Measurements from ENCODE around the gene SP9. TPM values are rescaled to one million over a fixed set of nuclear protein-coding genes. Genes with fewer than 3 reads are reported as not detected.

SP9 gene
- polyA plus RNA-seq, 1 donor: not detected

DNA sequence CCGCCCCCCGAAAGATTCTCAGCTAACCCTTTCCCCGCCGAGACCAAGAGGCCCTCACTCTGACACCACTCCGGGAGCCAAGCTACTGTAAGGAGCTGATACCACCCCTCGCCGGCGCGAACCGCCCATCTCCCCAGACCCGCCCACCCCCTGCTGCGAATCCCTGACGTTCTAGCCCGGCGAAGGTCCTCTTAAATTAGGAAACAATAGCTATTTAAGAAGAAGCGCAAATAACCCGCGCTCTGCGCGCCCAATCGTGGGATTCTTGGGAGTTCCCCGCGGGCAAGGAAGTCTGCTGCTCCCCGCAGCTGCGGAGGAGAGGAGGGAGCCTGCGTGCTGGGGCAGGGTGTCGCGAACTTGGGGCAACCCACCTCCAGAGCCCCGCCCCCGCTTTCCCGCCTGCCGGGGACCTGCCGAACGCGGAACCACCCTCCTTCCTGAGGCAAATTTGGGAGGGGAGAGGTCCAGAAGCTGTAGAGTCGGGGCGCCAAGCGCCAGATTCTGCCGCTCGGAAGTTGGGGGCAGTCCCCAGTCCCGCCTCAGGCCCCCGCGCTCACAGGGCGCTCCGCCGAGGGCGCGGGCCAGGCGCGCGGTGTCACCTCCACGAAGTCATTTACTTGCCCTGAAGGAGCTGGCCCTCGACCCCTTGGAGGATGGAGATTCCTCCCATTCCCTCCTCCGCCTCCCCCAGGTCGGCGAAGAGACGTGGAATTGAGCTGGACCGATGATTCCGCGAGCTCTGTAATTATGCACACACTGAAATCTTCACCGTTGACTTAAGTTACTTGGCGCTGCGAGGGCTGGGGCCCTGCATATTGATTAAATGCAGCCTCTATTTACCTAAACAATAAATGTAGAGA, 8.4 kb upstream of the SP9 start:
- Histone ChIP-seq H3K27ac (ENCODE audit: low read length) (no peak overlapping the region), H3K27me3 (ENCODE audit: control insufficient read depth, insufficient read depth, low read length) (peaks cover 90% of the 10 kb centered on the region), H3K36me3 (ENCODE audit: control insufficient read depth, insufficient read depth, low read length) (no peaks in the 10 kb centered on the region), H3K4me3 (ENCODE audit: low read length) (peak overlapping the region; percentile 27), H3K9me3 (ENCODE audit: control insufficient read depth, low read depth, low read length) (peaks cover 12% of the 10 kb centered on the region), H3K4me1 (ENCODE audit: control insufficient read depth, insufficient read depth, low read length) (peaks cover 23% of the 10 kb centered on the region)
- DNase-seq: peak in 1 of 2 donors; percentile 20
- no CpG with 5 or more reads among the region's 63 CpGs for whole genome bisulfite sequencing (ENCODE audit: insufficient coverage, low lambda C conversion rate)

DNA sequence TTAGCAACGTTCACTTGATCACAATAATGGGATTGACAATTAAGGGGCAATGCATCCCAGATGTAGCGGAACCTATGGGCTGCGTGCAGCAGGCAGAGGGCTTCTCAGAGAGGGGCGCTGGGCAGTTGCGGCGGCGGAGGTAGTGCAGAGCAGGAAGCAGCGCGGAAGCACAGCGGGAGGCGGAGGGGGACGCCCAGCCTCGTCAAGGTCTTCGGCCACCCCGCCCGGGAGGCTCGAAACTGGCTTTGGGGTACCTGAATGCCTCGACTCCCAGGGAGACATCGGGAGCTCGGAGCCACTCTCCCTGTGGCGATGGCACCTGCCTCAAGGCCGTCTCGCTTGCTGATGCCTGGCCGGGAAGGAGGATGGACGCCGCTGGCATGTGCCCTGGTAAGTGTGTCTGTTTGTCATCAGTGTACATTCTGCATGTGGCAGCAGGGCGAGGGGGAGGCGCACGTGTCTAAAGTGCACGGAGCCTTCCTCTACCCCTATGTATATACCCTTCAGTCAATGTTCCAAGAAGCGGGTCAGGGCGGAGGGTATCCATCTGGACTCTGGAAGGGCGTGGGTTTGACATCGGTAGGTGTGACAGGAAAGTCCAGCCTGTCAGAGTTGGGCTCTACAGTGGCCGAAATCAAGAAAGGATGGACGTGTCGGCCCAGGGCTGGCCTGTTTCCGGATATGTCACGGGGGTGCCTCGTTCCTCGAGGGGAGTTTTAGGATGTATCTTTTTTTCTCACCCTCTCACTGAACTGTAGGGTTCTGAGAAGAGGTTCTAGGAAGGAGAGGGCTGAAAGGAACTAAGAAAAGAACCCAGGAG, 7.5 kb upstream of the SP9 start:
- Histone ChIP-seq H3K4me3 (ENCODE audit: low read length) (no peak overlapping the region), H3K36me3 (ENCODE audit: control insufficient read depth, insufficient read depth, low read length) (no peaks in the 10 kb centered on the region), H3K27me3 (ENCODE audit: control insufficient read depth, insufficient read depth, low read length) (peaks cover 90% of the 10 kb centered on the region), H3K27ac (ENCODE audit: low read length) (no peak overlapping the region), H3K9me3 (ENCODE audit: control insufficient read depth, low read depth, low read length) (peaks cover 12% of the 10 kb centered on the region), H3K4me1 (ENCODE audit: control insufficient read depth, insufficient read depth, low read length) (peaks cover 23% of the 10 kb centered on the region)
- 7% methylated on average over 3 of the region's 41 CpGs for WGBS (ENCODE audit: insufficient coverage, low lambda C conversion rate)
- DNase-seq: peak in 1 of 2 donors; percentile 17

DNA sequence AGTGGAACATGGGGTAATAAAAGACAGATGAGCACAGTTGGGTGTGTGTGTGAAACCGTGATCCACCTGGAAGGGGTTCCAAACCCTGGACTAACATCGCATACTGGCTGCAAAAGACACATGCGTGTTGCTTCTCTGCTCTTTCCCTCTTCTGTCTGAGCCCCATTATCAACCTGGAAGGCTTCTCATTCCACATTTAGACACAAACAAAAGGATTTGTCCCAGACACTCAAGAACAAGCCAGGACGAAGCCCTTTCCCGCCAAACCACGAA, 7.0 kb upstream of the SP9 start:
- H3K4me1 ChIP-seq (ENCODE audit: control insufficient read depth, insufficient read depth, low read length): peaks cover 23% of the 10 kb centered on the region
- 0% methylated on average over 3 of the region's 6 CpGs for WGBS (ENCODE audit: insufficient coverage, low lambda C conversion rate)
- H3K36me3 ChIP-seq (ENCODE audit: control insufficient read depth, insufficient read depth, low read length): no peaks in the 10 kb centered on the region
- H3K27me3 ChIP-seq (ENCODE audit: control insufficient read depth, insufficient read depth, low read length): peaks cover 96% of the 10 kb centered on the region
- no peak overlapping the region for H3K27ac ChIP-seq (ENCODE audit: low read length)
- H3K9me3 ChIP-seq (ENCODE audit: control insufficient read depth, low read depth, low read length): peaks cover 12% of the 10 kb centered on the region
- DNase-seq: no peak
- H3K4me3 ChIP-seq (ENCODE audit: low read length): no peak overlapping the region

DNA sequence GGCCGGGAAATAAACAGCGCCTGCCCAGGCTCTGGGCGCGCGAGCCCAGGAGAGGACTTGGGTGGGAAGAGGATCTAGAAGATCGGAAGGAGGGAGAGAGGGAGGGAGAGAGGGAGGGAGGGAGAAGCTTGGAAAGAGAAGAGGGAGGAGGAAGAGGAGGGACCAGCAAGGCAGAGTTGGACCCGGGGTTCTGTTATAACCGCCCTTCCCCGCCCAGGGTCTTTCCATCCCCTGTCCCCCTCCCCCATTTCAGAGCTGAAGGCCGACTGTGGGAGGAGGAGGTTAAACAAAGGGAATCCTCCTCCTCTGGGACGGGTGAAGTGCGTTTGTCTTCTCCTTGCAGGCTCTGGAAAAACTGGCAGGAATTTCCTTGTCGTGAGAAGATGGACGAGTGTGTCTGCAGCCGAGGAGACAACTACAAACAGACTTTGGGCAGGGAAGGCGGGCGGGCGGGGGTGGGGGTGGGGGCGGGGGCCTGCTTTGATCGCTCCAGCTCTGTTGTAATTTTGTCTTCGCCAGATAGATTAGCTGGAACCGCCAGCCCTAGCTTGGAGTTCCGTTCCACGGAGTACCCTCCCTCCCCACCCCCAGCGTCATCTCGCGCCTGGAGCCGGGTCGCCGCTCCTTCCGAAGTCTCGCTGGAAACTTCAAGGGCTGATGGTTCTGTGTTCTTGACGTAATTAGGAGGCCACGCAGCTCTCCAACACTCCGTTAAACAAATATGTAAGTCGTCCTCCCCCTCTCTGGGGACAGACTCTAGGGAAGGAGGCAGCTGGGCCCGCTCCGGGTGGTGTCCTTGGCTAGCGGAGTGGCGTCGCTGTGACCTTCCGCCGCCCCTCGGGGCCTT, 6.4 kb upstream of the SP9 start:
- H3K27me3 ChIP-seq (ENCODE audit: control insufficient read depth, insufficient read depth, low read length): peaks cover 97% of the 10 kb centered on the region
- peaks cover 12% of the 10 kb centered on the region for H3K9me3 ChIP-seq (ENCODE audit: control insufficient read depth, low read depth, low read length)
- H3K4me3 ChIP-seq (ENCODE audit: low read length): no peak overlapping the region
- H3K4me1 ChIP-seq (ENCODE audit: control insufficient read depth, insufficient read depth, low read length): peaks cover 23% of the 10 kb centered on the region
- H3K36me3 ChIP-seq (ENCODE audit: control insufficient read depth, insufficient read depth, low read length): no peaks in the 10 kb centered on the region
- H3K27ac ChIP-seq (ENCODE audit: low read length): no peak overlapping the region
- 10% methylated on average over 2 of the region's 44 CpGs for WGBS (ENCODE audit: insufficient coverage, low lambda C conversion rate)
- DNase-seq: peak in 1 of 2 donors; percentile 14

DNA sequence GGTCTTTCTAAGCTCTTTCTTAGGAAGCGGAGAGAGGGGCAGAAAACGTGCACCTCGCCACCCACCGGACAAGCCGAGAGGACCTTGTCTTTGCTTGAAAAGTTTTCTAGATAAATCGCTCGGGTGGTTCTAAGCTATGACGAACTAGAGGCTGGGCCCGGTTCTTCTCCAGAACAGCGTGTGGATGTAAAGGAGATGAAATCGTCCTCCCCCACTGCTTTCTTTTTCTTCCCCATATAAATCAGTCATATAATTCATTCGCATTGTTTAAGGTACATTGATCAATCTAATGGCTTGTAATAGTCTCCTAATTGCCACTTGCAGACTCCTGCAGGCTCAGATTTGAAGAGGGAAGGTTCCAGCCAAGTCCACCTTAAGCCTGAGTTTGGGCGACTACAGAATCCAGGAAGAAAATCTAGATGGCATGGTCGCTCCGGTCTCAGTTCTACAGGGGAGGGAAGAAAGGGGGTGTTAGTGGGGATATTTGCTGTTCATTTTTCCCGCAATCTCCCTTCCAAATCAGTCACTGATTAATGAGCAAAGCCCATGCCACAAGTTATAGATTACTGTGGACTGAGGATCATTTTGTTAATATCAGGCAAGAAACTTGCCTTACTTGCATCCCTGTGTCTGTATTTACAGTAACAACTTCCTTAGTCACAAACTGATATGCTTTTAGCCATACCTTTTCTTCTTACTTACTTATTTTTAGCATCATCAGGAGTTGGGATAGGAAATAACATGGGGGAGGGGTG, 5.6 kb upstream of the SP9 start:
- no CpG with 5 or more reads among the region's 16 CpGs for WGBS (ENCODE audit: insufficient coverage, low lambda C conversion rate)
- Histone ChIP-seq H3K4me1 (ENCODE audit: control insufficient read depth, insufficient read depth, low read length) (peaks cover 28% of the 10 kb centered on the region), H3K4me3 (ENCODE audit: low read length) (no peak overlapping the region), H3K27me3 (ENCODE audit: control insufficient read depth, insufficient read depth, low read length) (peaks cover 99% of the 10 kb centered on the region), H3K27ac (ENCODE audit: low read length) (no peak overlapping the region), H3K36me3 (ENCODE audit: control insufficient read depth, insufficient read depth, low read length) (no peaks in the 10 kb centered on the region), H3K9me3 (ENCODE audit: control insufficient read depth, low read depth, low read length) (peaks cover 12% of the 10 kb centered on the region)
- no peak for DNase-seq

DNA sequence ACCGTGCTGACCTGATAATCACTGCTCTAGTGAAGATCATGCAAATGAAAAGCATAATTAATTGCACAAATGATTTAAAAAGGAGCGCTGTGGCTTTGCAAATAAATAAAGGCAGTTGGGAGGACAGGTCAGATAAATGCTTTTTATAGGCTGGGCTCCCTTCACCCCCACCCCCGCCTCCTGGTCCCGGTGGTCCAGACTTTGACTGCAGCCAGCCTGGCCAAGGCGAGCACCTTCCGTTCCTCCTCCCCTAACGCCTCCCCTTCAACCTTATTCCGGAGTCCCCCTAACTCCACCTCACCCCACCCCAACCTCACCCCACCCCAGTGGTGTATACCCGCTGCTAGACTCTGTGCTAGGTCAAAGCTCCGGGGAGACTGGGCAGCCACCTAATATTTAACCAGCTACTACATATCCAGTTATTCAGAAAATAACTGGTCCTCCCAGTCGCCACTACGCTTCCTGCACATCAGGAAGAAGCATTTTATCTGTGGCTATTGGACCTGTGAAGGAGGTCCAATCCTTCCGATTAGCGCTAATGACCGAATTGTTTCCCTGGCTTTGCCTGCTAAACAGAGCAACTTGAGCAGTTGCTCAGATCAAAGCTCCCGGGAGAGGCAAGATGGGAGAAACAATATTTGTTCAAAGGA, 3.7 kb upstream of the SP9 start:
- Histone ChIP-seq H3K4me3 (ENCODE audit: low read length) (no peak overlapping the region), H3K27me3 (ENCODE audit: control insufficient read depth, insufficient read depth, low read length) (peaks cover 100% of the 10 kb centered on the region), H3K4me1 (ENCODE audit: control insufficient read depth, insufficient read depth, low read length) (peaks cover 31% of the 10 kb centered on the region), H3K36me3 (ENCODE audit: control insufficient read depth, insufficient read depth, low read length) (no peaks in the 10 kb centered on the region), H3K27ac (ENCODE audit: low read length) (no peak overlapping the region), H3K9me3 (ENCODE audit: control insufficient read depth, low read depth, low read length) (peaks cover 20% of the 10 kb centered on the region)
- DNase-seq: no peak
- whole genome bisulfite sequencing (ENCODE audit: insufficient coverage, low lambda C conversion rate): no CpG with 5 or more reads among the region's 16 CpGs

DNA sequence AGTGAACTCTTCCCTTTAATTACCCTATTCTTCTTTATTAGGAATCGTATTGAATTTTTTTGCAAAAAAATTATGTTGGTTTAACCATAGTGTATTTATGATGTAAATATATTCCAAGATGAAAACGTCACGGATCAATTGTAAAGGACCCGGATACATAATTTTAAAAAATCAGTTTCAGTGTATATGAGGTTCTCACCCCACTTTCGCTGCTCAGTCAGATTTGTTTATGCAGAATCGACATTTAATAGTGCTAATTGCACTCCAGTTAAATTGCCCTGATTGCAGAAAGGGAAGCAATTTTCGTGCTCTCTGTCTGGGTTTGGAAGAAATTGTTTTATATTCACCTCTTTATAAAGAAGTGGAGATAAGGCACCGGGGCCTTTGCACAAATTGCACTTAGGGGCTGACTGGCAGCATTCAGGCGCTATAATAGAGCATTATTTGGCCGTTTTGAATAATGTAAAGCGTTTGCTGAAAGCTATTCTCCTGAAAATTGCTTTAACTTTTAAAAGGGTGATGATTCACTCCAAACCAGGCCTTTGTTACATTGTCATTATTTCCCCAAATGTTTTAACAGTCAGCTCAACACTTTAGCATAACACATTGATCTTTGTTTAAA, 3.0 kb upstream of the SP9 start:
- Histone ChIP-seq H3K4me3 (ENCODE audit: low read length) (no peak overlapping the region), H3K4me1 (ENCODE audit: control insufficient read depth, insufficient read depth, low read length) (peaks cover 25% of the 10 kb centered on the region), H3K27me3 (ENCODE audit: control insufficient read depth, insufficient read depth, low read length) (peaks cover 100% of the 10 kb centered on the region), H3K9me3 (ENCODE audit: control insufficient read depth, low read depth, low read length) (peaks cover 24% of the 10 kb centered on the region), H3K27ac (ENCODE audit: low read length) (no peak overlapping the region), H3K36me3 (ENCODE audit: control insufficient read depth, insufficient read depth, low read length) (no peaks in the 10 kb centered on the region)
- no peak for DNase-seq
- no CpG with 5 or more reads among the region's 11 CpGs for WGBS (ENCODE audit: insufficient coverage, low lambda C conversion rate)

DNA sequence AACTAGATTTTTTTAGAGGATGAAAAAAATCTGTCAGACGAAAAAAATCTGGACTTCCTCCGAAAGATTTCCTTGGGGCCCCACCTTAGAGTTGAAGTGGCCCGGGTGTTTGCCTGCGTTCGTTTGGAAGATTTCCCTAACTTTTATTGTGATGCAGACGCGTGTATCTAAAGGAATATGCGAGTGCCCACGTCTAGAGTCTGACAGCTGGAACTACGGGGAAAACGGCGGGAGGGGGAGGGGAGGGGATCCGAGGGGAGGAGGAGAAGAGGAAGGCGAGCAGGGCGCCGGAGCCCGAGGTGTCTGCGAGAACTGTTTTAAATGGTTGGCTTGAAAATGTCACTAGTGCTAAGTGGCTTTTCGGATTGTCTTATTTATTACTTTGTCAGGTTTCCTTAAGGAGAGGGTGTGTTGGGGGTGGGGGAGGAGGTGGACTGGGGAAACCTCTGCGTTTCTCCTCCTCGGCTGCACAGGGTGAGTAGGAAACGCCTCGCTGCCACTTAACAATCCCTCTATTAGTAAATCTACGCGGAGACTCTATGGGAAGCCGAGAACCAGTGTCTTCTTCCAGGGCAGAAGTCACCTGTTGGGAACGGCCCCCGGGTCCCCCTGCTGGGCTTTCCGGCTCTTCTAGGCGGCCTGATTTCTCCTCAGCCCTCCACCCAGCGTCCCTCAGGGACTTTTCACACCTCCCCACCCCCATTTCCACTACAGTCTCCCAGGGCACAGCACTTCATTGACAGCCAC, 2.4 kb upstream of the SP9 start:
- DNase-seq: peak in 1 of 2 donors; percentile 14
- H3K27ac ChIP-seq (ENCODE audit: low read length): no peak overlapping the region
- peaks cover 100% of the 10 kb centered on the region for H3K27me3 ChIP-seq (ENCODE audit: control insufficient read depth, insufficient read depth, low read length)
- H3K4me1 ChIP-seq (ENCODE audit: control insufficient read depth, insufficient read depth, low read length): peaks cover 19% of the 10 kb centered on the region
- no peak overlapping the region for H3K4me3 ChIP-seq (ENCODE audit: low read length)
- 18% methylated on average over 2 of the region's 31 CpGs for WGBS (ENCODE audit: insufficient coverage, low lambda C conversion rate)
- H3K9me3 ChIP-seq (ENCODE audit: control insufficient read depth, low read depth, low read length): peaks cover 26% of the 10 kb centered on the region
- no peaks in the 10 kb centered on the region for H3K36me3 ChIP-seq (ENCODE audit: control insufficient read depth, insufficient read depth, low read length)

DNA sequence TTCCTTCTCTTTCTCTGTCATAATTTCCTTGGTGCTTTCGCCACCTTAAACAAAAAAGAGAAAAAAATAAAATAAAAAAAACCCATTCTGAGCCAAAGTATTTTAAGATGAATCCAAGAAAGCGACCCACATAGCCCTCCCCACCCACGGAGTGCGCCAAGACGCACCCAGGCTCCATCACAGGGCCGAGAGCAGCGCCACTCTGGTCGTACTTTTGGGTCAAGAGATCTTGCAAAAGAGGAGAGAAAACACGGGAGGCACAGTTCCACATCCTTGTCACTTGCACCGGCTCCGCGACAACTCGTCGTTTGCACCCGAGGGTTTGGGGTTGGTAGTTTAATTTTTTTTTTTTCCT, 1.8 kb upstream of the SP9 start:
- WGBS (ENCODE audit: insufficient coverage, low lambda C conversion rate): no CpG with 5 or more reads among the region's 15 CpGs
- Histone ChIP-seq H3K27ac (ENCODE audit: low read length) (no peak overlapping the region), H3K4me3 (ENCODE audit: low read length) (no peak overlapping the region), H3K27me3 (ENCODE audit: control insufficient read depth, insufficient read depth, low read length) (peaks cover 100% of the 10 kb centered on the region), H3K36me3 (ENCODE audit: control insufficient read depth, insufficient read depth, low read length) (no peaks in the 10 kb centered on the region), H3K4me1 (ENCODE audit: control insufficient read depth, insufficient read depth, low read length) (peaks cover 21% of the 10 kb centered on the region), H3K9me3 (ENCODE audit: control insufficient read depth, low read depth, low read length) (peaks cover 27% of the 10 kb centered on the region)
- DNase-seq: no peak
